ENCODE data around the gene SLC26A8. TPM values are rescaled to one million over a fixed set of nuclear protein-coding genes. Genes with fewer than 3 reads are reported as not detected.

The SLC26A8 gene
- total RNA-seq, 1 donor from 2014 or later, result not detected

DNA sequence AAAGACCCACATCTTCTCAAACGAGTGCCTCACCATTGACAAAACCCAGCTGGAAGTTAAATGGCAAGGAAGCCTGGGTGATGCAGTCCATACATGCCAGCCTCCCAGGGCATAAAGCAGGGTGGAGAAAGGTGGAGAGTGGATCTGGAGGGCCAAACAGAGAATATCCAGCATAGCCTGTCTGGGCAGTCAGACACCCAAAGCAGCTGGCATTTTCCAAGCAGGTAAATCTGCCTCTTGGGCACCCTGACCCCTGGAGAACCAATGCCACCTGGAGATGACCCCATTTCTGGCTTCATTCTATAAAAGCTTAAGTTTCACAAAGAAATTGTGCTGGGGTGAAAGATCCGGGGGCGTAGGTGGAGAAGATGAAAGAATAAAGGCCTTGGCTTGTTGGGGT, 98.5 kb downstream of the SLC26A8 start:
- Histone ChIP-seq H3K4me1 (ENCODE audit: insufficient read depth, low read length) (no peaks in the 10 kb centered on the region), H3K27ac (ENCODE audit: low read depth, low read length) (no peak overlapping the region), H2AFZ (ENCODE audit: low read depth, low read length) (no peak overlapping the region), H4K20me1 (ENCODE audit: insufficient read depth, low read length) (no peaks in the 10 kb centered on the region), H3K4me2 (ENCODE audit: low read length) (no peak overlapping the region), H3K36me3 (ENCODE audit: insufficient read depth, low read length) (no peaks in the 10 kb centered on the region), H3K9me3 (ENCODE audit: insufficient read depth, low read depth, low read length) (no peaks in the 10 kb centered on the region), H3K9ac (ENCODE audit: low read length) (no peak overlapping the region), H3K79me2 (ENCODE audit: insufficient read depth, low read length) (peaks cover under 1% of the 10 kb centered on the region), H3K27me3 (ENCODE audit: insufficient read depth, low read length) (no peaks in the 10 kb centered on the region), H3K4me3 (ENCODE audit: insufficient read depth, low read depth, low read length) (no peak overlapping the region)
- FAIRE-seq (no peak), DNase-seq (ENCODE audit: low read depth) (no peak)
- Mint-ChIP-seq H3K9me3 (ENCODE audit: unreplicated experiment) (peaks cover 2% of the 10 kb centered on the region), H3K4me1 (ENCODE audit: low read depth, unreplicated experiment) (peaks cover 4% of the 10 kb centered on the region), H3K27ac (ENCODE audit: unreplicated experiment) (no peak overlapping the region), H3K4me3 (ENCODE audit: unreplicated experiment) (no peak overlapping the region), H3K27me3 (ENCODE audit: low read depth, unreplicated experiment) (peaks cover 4% of the 10 kb centered on the region), H3K36me3 (ENCODE audit: low read depth, unreplicated experiment) (no peaks in the 10 kb centered on the region)
- TF ChIP-seq, protein P1, sequence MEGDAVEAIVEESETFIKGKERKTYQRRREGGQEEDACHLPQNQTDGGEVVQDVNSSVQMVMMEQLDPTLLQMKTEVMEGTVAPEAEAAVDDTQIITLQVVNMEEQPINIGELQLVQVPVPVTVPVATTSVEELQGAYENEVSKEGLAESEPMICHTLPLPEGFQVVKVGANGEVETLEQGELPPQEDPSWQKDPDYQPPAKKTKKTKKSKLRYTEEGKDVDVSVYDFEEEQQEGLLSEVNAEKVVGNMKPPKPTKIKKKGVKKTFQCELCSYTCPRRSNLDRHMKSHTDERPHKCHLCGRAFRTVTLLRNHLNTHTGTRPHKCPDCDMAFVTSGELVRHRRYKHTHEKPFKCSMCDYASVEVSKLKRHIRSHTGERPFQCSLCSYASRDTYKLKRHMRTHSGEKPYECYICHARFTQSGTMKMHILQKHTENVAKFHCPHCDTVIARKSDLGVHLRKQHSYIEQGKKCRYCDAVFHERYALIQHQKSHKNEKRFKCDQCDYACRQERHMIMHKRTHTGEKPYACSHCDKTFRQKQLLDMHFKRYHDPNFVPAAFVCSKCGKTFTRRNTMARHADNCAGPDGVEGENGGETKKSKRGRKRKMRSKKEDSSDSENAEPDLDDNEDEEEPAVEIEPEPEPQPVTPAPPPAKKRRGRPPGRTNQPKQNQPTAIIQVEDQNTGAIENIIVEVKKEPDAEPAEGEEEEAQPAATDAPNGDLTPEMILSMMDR (IDR thresholded peaks at IDR 0.05; ENCODE audit: insufficient read depth, low read depth, low read length), result no peak
- TF ChIP-seq EZH2 (IDR thresholded peaks at IDR 0.05; ENCODE audit: insufficient read depth, low read length), result no peak

DNA sequence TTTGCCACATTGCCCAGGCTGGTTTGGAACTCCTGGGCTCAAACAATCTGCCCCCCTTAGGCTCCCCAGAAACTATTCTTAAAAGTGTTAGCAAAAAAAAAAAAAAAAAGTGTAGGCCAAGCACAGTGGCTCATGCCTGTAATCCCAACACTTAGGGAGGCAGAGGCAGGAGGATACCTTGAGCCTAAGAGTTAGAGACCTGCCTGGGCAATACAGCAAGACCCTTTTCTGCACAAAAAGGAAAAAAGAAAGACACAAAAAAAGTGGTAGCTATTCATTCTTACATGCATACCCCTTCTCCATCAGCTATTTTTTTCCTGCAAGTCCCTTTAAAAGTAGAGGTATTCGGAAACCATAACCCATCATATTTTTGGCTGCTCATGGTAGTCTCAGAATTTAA, 100.3 kb downstream of the SLC26A8 start:
- H3K4me3 Mint-ChIP-seq (ENCODE audit: unreplicated experiment), result no peak overlapping the region
- no peak for FAIRE-seq
- TF ChIP-seq, protein P1 (IDR thresholded peaks at IDR 0.05; ENCODE audit: insufficient read depth, low read depth, low read length), result no peak
- no peak for TF ChIP-seq EZH2 (IDR thresholded peaks at IDR 0.05; ENCODE audit: insufficient read depth, low read length)

DNA sequence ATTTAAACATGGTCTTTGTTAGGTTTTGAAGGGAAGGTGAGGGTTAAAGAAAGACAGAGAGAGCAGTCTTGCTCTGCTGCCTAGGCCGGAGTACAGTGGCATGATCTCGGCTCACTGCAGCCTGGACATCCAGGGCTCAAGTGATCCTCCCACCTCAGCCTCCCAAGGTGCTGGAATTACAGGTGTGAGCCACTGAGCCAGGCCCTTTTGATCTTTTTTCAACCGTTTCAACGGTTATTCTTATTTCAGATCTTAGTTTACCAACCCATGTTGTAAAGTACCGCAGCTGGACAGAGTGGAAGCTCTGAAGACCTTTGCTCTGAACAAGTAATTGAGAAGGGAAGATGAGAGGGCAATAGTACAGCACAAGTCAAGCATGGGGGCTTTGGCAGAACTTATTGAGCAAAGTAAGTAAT, 102.3 kb downstream of the SLC26A8 start:
- peaks cover 36% of the 10 kb centered on the region for H3K79me2 ChIP-seq (ENCODE audit: insufficient read depth, low read length)
- no peak overlapping the region for H2AFZ ChIP-seq (ENCODE audit: low read depth, low read length)
- H3K4me2 ChIP-seq (ENCODE audit: low read length), result no peak overlapping the region
- H3K36me3 ChIP-seq (ENCODE audit: insufficient read depth, low read length), result no peaks in the 10 kb centered on the region
- no peaks in the 10 kb centered on the region for H3K27me3 ChIP-seq (ENCODE audit: insufficient read depth, low read length)
- peaks cover 17% of the 10 kb centered on the region for H4K20me1 ChIP-seq (ENCODE audit: insufficient read depth, low read length)
- peaks cover 10% of the 10 kb centered on the region for H3K4me1 ChIP-seq (ENCODE audit: insufficient read depth, low read length)
- H3K9me3 Mint-ChIP-seq (ENCODE audit: unreplicated experiment), result peaks cover 2% of the 10 kb centered on the region
- no peak overlapping the region for H3K4me3 ChIP-seq (ENCODE audit: insufficient read depth, low read depth, low read length)
- no peak overlapping the region for H3K27ac Mint-ChIP-seq (ENCODE audit: unreplicated experiment)
- H3K27ac ChIP-seq (ENCODE audit: low read depth, low read length), result no peak overlapping the region
- H3K4me3 Mint-ChIP-seq (ENCODE audit: unreplicated experiment), result peak overlapping the region; percentile 91
- FAIRE-seq, result no peak
- H3K9ac ChIP-seq (ENCODE audit: low read length), result no peak overlapping the region
- peaks cover 4% of the 10 kb centered on the region for H3K27me3 Mint-ChIP-seq (ENCODE audit: low read depth, unreplicated experiment)
- no peaks in the 10 kb centered on the region for H3K9me3 ChIP-seq (ENCODE audit: insufficient read depth, low read depth, low read length)
- no peaks in the 10 kb centered on the region for H3K36me3 Mint-ChIP-seq (ENCODE audit: low read depth, unreplicated experiment)
- H3K4me1 Mint-ChIP-seq (ENCODE audit: low read depth, unreplicated experiment), result peaks cover 14% of the 10 kb centered on the region
- no peak for DNase-seq (ENCODE audit: low read depth)
- TF ChIP-seq EZH2 (IDR thresholded peaks at IDR 0.05; ENCODE audit: insufficient read depth, low read length), result no peak
- TF ChIP-seq, protein P1 (IDR thresholded peaks at IDR 0.05; ENCODE audit: insufficient read depth, low read depth, low read length), result no peak

More for the DNA sequence above, 100.3 kb downstream of the SLC26A8 start:
- Mint-ChIP-seq H3K27ac (ENCODE audit: unreplicated experiment) (no peak overlapping the region), H3K36me3 (ENCODE audit: low read depth, unreplicated experiment) (no peaks in the 10 kb centered on the region), H3K9me3 (ENCODE audit: unreplicated experiment) (peaks cover 2% of the 10 kb centered on the region), H3K27me3 (ENCODE audit: low read depth, unreplicated experiment) (peaks cover 4% of the 10 kb centered on the region), H3K4me1 (ENCODE audit: low read depth, unreplicated experiment) (peaks cover 4% of the 10 kb centered on the region)
- no peak for DNase-seq (ENCODE audit: low read depth)
- no peak overlapping the region for H2AFZ ChIP-seq (ENCODE audit: low read depth, low read length)
- H3K9ac ChIP-seq (ENCODE audit: low read length), result no peak overlapping the region
- peaks cover 3% of the 10 kb centered on the region for H4K20me1 ChIP-seq (ENCODE audit: insufficient read depth, low read length)
- H3K4me2 ChIP-seq (ENCODE audit: low read length), result no peak overlapping the region
- peaks cover 16% of the 10 kb centered on the region for H3K79me2 ChIP-seq (ENCODE audit: insufficient read depth, low read length)
- H3K9me3 ChIP-seq (ENCODE audit: insufficient read depth, low read depth, low read length), result no peaks in the 10 kb centered on the region
- H3K27me3 ChIP-seq (ENCODE audit: insufficient read depth, low read length), result no peaks in the 10 kb centered on the region
- H3K4me3 ChIP-seq (ENCODE audit: insufficient read depth, low read depth, low read length), result no peak overlapping the region
- peaks cover 5% of the 10 kb centered on the region for H3K4me1 ChIP-seq (ENCODE audit: insufficient read depth, low read length)
- H3K36me3 ChIP-seq (ENCODE audit: insufficient read depth, low read length), result no peaks in the 10 kb centered on the region
- no peak overlapping the region for H3K27ac ChIP-seq (ENCODE audit: low read depth, low read length)
